DMS53 treated with DMSO at 0.1 percent for 48 hours (cell line): Measurements from ENCODE around the gene GIT2.
A peak's percentile ranks its signal among the peaks of the same experiment; 100 is the strongest.
"Not testable (repeated sequence)": the region's sequence is repeated elsewhere in the genome, so short reads cannot be mapped to it uniquely, and the experiment has no call there.

Experiments used
- DNase-seq: peaks from one replicate; lab custom pipeline; 2025; ENCODE audit not compliant: unreplicated experiment; lab: John Stamatoyannopoulos, UW

The GIT2 gene

DNA sequence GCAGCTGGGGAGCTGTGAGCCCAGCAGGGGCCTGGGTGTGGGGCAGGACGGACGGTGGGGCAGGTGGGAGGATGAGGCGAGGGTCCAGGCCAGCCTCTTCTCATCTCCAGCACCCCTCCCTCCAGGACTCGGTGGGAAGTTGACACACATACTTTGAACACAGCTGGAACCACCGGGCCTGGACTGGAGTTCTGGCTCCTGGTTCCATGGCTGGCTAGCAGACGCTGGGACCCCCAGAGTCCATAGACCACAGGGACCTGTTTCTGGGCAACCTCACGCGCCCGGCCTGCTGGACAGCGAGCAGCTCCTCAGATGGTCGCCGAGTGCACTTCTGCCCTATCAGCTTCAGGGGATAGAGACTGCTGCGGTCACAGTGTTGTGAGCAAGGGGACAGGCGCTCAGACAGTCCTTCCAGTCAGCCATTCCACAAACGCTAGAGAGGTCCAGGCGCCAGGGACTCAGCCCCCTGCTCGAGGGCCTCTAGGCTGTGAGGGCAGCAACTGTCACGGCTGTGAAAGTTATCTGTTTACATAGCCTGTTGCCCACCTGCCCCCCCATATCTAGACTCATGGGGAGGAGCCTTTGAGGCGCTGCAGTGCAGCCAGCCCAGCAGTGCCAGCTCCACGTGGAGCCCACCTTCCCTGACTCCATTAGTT, 70.9 kb downstream of the GIT2 start:
- DNase-seq, result no peak

DNA sequence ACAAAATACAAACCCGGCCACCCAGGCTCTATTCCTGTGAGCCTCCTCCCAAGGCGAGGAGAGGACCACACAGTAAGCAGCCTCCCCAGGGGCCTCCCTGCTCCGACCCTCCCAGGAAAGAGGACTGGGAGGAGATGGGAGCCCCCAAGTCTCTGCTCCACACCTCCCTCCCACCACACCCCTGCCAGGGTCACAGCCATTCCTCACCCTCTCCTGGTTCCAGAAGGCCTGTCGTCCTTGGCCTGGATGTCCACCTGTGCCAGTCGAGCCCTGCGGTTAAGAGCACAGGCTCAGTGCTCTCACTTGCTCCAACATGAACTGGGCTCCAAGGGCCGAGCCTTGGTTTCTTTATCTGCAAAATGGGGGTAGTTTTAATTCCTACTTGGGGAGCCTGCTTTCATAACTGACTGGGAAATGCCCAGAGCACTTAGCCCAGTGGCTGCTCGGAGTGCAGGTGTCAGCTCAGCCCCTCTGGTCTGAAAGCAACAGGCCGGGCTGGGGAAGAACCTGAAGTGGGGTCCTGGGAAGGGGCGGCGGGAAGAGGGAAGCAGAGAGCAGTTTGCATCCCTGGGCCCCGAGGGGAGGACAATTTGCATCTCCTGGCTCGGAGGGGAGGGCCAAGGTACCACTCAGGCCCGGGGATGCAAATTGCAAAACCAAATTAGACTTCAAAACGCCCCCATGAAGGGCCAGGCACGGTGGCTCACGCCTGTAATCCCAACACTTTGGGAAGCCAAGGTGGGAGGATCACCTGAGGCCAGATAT, 72.5 kb downstream of the GIT2 start:
- DNase-seq, result no peak

DNA sequence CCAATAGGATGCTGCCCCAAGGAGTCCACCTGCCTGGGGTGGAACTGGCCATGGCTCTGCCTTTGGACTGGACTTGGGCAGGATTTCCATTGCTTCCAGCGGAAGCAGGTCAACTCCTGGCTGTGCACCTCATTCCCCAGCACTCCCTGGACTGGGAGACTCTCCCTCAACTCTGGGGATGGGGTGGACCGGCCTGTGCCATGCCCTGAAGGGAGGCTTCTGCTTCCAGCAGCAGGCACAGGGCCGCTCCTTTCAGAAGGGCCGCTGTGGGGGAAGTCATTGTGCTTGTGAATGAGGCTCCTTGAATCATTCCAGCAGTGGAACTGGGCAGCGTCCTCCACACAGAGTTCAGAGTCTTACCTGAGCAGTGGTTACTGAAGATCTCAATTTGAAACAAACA, 73.1 kb downstream of the GIT2 start:
- DNase-seq, result no peak

DNA sequence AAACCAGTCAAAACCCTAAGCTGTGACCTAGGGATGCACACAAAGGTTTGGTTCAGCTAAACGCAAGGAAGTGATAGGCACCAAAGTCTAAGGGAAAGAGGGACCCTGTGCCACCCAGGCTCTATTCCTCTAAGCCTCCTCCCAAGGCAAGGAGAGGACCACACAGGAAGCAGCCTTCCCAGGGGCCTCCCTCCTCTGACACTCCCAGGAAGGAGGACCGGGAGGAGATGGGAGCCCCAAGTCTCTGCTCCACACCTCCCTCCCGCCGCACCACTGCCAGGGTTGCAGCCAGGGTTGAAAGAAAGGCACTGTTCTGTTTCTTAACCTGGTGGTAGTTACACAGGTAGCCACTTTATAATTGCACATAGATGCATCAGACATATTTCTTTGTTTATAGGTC, 74.2 kb downstream of the GIT2 start:
- no peak for DNase-seq

DNA sequence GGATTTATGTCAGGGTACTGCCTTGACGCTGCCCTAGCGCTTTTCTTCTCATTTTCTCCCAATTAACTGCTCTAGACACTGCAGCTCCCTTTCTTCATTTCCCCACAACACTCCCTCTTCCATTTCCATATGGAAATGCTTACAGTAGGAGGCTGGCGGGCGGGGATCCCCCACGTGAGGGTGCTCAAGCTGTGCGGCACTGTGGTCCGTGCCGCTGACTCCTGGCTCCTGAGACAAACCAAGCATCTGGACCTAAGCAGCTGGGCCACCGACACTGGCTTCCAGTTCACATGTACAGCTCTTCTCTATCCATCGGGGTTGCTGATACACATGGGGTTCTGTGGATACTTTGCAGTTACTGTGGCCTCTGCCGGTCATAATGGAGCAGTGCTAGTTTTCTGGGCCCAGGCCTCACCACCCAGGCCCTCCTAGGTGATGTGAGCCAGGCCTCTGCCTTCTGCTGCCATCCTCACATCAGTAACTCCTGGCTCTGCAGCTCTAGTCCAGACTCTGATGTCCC, 75.8 kb downstream of the GIT2 start:
- no peak for DNase-seq

DNA sequence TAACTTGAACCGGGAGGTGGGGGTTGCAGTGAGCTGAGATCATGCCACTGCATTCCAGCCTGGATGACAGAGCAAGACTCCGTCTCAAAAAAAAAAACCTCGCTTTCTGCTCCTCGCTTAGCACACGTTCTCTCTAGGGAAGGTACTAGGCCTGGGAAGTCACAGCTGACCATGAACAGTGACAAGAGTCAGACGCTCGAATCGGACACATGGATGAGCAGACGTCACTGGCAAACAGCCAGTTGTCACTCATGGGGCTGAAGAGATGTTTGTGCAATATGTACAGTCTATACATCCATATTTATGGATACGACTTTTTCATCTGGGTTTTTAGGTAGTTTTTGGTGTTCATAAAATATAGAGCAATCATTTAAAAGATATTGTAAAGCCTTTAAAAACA, 76.7 kb downstream of the GIT2 start:
- DNase-seq, result no peak

DNA sequence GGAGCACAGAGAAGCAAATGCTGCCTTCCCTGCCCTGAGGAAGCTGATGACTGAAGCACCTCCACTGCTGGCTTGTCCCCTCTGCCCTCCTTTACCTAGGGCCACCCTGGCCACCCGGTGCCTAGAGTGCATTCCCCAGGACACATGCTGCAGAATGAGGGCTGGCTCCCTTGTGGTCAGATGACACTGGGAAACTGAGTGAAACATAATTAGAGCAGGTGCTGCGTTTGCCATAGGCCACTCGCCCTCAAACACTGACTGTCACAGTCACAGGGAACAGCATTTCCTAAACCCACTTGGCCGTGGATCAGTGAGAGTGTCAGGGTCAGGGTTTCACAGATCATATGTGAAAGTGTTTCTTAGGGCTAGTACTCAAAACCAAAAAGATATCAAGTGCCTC, 80.1 kb downstream of the GIT2 start:
- DNase-seq, result no peak

DNA sequence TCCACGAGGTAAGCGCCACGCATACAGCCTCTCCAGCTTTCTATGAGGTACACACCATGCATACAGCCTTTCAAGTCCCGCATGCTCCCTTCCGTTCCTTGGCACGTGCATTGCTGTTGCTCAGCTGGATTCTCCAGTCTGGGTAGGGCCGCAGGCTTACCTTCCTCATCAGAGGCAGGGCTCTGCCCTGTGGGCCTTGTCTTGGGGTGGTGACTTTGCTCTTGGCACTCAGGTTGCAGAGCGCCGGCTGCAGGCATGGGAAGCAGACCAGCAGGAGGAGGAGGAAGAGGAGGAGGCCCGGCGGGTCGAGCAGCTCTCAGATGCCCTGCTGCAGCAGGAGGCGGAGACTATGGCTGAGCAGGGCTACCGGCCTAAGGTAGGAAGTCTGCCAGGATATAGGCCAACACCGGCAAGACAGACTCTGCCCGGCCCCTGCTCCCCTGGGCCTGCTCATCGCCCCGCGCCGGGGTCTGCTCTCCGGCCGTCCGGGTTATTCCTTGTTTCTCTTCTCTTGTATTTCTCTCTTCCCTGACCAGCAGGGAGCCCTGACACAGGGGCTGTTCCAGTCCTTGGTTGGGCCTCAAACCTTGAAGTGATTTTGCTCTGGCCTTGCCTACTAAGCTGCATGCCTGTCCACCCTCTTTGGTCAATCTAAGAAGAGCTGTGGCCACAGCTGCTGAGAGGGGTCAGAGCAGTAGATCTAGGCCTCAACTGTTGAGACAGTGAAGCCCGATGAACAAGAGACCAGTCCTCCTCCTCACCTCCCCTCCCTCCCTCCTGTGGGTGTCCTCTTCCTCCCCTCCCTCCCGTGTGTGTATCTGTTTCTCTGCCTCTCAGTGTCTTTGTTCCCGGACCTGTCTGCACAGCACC, 80.8 kb downstream of the GIT2 start:
- DNase-seq, result no peak

DNA sequence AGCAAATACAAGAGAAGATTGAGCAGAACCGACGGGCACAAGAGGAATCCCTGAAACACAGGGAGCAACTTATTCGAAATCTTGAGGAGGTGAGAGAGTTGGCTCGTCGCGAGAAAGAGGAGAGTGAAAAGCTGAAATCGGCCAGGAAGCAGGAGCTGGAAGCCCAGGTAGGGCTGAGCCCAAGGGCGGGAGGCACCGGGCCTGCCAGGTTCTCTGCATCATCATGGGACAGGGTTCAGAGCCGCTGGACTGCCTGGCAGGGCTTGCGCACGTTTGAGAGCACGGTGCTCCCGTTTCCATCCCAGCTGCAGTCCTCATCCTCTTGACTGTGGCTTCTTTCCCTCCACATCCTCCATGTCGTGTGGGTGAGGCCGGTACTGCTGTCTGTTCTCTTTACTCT, 81.7 kb downstream of the GIT2 start:
- DNase-seq, result no peak

DNA sequence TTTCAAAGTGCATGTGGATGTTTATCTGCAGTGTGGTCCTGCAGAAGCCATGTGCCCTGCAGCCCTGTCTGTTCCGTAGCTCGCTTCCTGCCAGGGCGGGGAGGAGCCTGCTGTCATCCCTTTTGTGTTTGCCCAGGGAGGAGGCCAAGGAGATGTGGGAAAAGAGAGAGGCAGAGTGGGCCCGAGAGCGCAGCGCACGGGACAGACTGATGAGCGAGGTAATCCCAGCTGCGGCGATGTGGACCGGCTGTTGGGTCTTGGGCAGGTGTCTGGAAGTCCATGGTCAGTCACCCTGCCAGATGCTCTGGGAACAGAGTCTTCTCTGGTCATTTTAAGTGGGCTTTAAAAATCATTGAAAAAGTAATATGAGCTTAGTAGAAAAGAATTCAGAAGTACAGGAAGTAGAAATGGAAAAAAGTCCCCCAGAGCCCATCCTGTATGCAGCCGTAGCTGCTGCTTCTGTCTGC, 83.3 kb downstream of the GIT2 start:
- DNase-seq, result no peak

DNA sequence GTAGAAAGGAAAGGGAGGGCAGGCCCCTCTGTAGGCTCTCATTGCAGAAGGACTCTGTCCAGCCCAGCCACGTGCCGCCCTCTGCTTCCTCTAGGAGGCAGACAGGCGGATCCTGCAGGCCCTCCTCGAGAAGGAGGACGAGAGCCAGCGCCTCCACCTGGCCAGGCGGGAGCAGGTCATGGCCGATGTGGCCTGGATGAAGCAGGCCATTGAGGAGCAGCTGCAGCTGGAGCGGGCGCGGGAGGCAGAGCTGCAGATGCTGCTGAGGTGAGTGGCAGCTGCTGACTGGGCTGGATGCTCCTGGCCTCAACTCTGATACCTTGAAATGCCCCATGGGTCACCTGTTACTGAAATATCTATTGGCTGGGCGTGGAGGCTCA, 85.2 kb downstream of the GIT2 start:
- no peak for DNase-seq

DNA sequence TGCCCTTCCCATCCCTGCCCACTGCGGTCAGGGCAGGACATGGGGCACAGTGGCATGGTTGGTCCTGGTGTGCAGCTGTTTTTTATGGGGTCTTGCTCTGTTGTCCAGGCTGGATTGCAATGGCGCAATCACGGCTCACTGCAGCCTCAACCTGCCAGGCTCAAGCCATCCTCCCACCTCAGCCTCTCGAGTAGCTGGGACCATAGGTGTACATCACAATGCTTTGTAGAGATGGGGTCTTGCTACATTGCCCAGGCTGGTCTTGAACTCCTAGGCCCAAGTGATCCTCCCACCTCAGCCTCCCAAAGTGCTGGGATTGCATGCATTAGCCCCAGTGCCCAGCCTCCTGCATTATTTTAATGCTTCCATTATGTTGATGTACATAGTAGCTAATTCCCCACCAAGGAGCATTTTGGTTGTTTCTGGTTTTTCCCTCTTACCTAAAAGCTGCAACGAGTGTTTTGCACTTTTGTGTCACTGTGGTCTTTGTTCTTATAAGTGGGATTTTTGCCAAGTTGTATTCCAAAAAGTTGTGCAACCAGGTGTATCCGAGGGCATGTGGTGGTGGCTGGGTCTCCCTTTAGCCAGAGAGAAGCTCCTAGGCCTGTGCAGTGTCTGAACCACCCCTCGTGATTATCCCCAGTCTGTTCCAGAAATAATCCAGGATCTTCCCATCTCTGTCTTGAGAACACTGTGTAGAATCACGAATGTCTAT, 85.8 kb downstream of the GIT2 start:
- DNase-seq, result no peak

DNA sequence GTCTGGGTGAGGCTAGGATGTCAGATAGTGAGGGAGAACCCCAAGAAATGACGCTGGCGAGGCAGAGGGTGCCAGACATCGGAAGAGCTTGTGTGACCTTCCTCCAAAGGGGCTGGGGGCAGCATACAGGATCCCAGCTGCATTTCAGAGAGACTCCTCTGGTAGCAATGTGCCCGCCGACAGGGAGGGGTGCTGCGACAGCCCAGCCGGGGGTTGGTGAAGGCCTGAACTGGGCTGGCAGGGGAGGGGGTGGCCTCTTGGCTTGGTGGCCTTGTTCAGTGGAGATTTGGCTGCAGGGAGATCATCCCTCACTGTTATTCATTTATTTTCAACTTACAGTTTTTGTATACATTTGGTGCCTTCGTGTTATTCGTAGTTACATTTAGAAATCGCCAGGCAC, 90.9 kb downstream of the GIT2 start:
- DNase-seq, result no peak

DNA sequence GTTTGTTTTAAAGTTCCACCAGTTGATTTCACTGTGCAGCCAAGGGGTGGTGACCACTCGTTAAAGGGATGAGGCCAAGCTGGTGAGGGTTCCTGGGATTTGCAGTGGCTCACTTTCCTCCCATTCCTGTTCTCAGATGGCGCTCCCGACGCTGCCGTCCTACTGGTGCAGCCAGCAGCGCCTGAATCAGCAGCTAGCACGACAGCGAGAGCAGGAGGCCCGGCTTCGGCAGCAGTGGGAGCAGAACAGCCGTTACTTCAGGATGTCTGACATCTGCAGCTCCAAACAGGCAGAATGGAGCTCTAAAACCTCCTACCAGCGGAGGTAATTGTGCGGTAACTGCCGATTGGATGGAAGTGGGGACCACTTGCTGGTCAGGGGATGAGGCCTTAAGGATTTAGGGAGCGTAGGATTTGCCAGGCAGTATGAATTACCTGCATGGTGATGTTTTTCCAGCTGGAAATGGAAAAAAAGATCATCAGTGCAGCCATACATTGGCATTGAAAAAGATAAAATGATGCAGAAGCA, 93.2 kb downstream of the GIT2 start:
- DNase-seq, result no peak

DNA sequence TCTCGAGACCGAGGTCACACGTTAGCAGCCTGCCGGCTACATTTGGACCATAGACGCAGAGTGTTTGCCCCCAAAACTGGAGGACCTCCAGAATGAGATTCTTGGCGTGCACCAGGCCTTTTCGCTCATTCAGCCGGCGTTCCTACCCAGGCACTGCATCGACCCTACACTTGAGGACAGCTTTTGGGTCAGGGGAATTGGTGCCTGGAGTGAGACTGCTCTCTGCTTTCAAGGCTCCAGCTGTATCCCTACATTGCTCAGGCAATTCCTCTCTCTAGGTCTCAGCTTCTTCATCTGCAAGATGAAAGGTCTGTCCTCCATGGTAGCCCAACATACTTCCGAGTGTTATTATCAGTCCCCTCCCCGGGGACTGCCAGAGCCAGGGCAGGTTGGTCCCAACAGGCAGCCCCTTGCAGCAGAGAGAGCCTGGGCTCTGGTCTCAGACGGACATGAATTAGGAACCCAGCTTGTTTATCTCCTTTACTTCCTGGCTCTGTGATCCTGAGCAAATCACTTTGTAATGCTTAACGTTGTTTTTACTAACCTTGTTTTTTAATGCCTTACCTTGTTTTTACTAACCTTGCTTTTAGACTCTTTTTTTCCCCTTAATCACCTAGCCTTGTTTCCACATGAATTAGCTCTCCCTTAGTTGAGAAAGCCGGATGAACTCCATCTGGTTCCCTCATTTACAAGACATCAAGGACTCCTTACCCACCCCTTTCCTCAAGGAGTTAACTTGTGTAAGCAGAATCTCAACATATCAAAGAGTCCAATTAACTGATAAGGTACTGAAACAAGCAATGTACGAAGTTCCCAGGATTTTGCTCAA, 95.2 kb downstream of the GIT2 start:
- no peak for DNase-seq

DNA sequence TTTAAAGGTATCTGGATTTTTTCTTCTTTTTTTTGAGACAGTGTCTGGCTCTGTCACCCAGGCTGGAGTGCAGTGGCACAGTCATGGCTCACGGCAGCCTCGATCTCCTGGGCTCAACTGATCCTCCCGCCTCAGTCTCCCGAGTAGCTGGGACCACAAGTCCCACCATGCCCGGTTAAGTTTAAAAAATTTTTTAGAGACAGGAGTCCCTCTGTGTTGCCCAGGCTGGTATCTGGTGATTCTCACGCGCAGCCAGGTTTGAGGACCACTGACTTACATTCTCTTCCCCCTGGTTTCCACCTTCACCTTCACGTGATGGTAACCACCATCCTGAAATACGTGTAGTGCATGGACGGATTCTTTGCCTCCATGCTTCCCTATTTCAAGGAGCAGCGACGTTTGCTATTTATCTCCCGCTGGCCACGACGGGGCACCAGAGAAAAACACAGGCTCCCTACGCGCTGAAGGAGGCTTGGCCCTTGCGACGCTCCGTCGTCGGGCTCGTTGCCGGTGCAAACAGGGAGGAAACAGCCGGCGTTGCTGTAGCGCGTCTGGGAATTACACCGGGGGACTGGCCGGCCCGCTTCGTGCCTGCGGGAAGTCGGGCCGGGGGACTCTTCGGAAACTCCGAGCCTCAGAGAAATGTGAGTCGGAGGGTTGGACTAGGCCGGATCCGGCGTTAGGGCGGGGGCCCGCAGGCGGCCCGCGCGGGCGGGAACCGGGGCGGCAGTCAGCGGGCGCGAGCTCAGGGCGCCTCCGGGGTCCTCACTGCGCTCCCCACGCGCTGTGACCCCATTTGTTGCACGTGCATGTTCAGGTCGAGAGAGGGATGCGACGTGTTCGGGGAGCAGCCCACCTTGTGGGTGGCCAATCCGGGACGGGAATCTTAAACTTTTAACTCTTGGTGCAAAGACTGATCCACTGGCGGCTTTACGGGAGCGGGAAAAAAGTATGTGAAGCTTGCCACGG, 96.1 kb downstream of the GIT2 start, which contains the start of gene TCHP:
TSS of gene TCHP (plus strand) at position 492 of the 969 bp plus-strand sequence. CDS start 2,753 bp downstream, outside the sequence.
- DNase-seq, result peak; percentile 89

DNA sequence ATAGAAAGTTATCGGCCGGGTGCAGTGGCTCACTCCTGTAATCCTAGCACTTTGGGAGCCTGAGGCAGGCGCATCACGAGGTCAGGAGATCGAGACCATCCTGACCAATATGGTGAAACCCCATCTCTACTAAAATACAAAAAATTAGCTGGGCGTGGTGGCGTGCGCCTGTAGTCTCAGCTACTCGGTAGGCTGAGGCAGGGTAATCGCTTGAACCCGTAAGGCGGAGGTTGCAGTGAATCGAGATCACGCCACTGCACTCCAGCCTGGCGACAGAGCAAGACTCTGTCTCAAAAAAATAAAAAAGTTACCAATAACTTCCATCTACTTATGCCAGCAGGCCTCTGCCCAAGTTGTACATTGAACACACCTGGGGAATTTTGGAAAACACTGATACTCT, 96.8 kb downstream of the GIT2 start:
- not testable (repeated sequence) for DNase-seq

DNA sequence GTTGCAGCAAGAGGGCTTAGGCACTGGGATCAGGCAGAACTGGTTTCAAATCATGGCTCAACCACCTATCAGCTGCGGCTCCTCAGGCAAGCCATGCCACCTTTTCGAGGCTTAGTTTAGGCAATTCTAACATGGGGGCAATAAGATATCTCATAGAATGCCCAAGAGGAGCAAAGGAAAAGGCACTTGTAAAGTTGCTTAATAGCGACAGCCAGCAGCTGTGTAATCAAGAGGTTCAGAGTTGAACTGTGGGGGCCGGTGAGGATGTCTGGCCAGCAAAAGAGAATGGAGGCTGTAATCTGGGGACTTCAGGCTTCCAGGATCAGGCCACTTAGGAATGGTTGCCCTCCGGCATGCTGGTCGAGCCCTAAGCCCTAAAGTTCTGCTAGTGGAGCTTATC, 99.1 kb downstream of the GIT2 start:
- DNase-seq, result no peak

DNA sequence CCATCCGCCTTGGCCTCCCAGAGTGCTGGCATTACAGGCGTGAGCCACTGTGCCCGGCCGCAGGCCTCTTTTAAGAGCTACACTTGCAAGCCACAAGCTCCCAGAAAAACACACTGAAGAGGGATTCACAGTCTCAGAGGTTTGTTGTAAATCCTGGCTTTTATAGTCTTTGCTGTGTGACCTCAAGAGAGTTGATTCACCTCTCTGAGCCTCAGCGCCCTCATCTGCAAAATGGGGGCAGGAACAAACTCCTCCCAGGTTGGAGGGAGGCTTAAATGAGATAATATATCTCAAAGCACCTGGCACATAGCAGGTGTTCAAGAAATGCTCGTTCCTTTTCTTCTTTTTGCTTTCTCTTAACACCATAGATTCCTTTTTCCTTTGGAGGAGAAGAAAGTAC, 100.0 kb downstream of the GIT2 start:
- DNase-seq, result no peak
